Esophagus squamous epithelium (tissue), 5 donors: ENCODE measurements around the gene ELMO1. TPM values are rescaled to one million over a fixed set of nuclear protein-coding genes. Genes with fewer than 3 reads are reported as not detected.
"Not testable (repeated sequence)": the region's sequence is repeated elsewhere in the genome, so short reads cannot be mapped to it uniquely, and the experiment has no call there.

Experiments
- DNase-seq: peaks from one replicate; lab custom pipeline; 2025; lab: John Stamatoyannopoulos, UW
- H3K27ac ChIP-seq, 4 donors: fragments of 200-600 bp; sonication (generic); one replicate each; pipeline ENCODE4 v1.5.1; 2016 to 2019; ENCODE audit warnings: mild to moderate bottlenecking in 1 of 4
- H3K27me3 ChIP-seq, 4 donors: fragments of 200-600 bp; sonication (generic); 1 replicate in 3 of 4; 2 replicates in 1 of 4; pipeline versions ENCODE4 v1.5.1 to v1.6.0; 2017 to 2021; ENCODE audit warnings: antibody characterized with exemption in 1 of 4
- H3K36me3 ChIP-seq, 3 donors: fragments of 200-600 bp; sonication (generic); one replicate each; pipeline ENCODE4 v1.5.1; 2016 to 2019
- H3K4me1 ChIP-seq, 3 donors: fragments of 200-600 bp; sonication (generic); one replicate each; pipeline ENCODE4 v1.5.1; 2017 to 2019
- H3K4me3 ChIP-seq, 4 donors: fragments of 200-600 bp; sonication (generic); 1 replicate in 3 of 4; 2 replicates in 1 of 4; pipeline ENCODE4 v1.5.1; 2016 to 2019; ENCODE audit warnings: mild to moderate bottlenecking in 2 of 4, moderate library complexity in 1 of 4
- H3K9me3 ChIP-seq, 3 donors: fragments of 200-600 bp; sonication (generic); one replicate each; pipeline ENCODE4 v1.5.1; 2016 to 2019
- POLR2A ChIP-seq, 4 donors: fragments of 450-650 bp; IDR thresholded peaks; one replicate each; pipeline ENCODE4 v1.6.1; 2017; ENCODE audit warnings: antibody characterized with exemption in 4 of 4, mild to moderate bottlenecking in 4 of 4, moderate library complexity in 3 of 4
- WGBS, 2 donors: methylation state at CpG; one replicate each; pipeline ENCODE4 v1.1.5; 2018; 5-methylcytosine and 5-hydroxymethylcytosine counted together
- intact Hi-C: fragments of 100-400 bp; cut with DNase I; formaldehyde crosslinking; loops from one replicate; pipeline ENCODE4 v1.15.0; 2022
- total RNA-seq, 4 donors: library from RNA; depleted of rRNA; stranded (reverse); fragments of >200 nt; gene quantifications; one replicate each; pipeline ENCODE4 v1.1.0, GENCODE V29; 2016
- TF ChIP-seq, protein P1 (sequence below), 6 experiments: fragments of 450-650 bp in 4 of 6; fragments of 200-600 bp in 2 of 6; sonication (generic) in 2 of 6; IDR thresholded peaks; one replicate each; pipeline ENCODE4 v1.5.1; 2016 to 2019; ENCODE audit warnings: antibody characterized with exemption in 6 of 6, mild to moderate bottlenecking in 4 of 6, moderate library complexity in 4 of 6
- donor health status: DM: yes; HTN: yes; CAD: no.

ELMO1 gene
- total RNA-seq, 4 donors from 2014 or later: 0.68 to 36.6 (median 11.8) TPM

- Histone ChIP-seq H3K9me3 (no peaks in the 10 kb centered on the region), H3K36me3 (no peaks in the 10 kb centered on the region), H3K4me1 (peaks cover 0 to 16% (median 12%) of the 10 kb centered on the region in 3 donors), H3K4me3 (no peak overlapping the region), H3K27ac (no peak overlapping the region), H3K27me3 (no peaks in the 10 kb centered on the region)
- no peak for TF ChIP-seq POLR2A (IDR thresholded peaks at IDR 0.05)
- TF ChIP-seq, protein P1, sequence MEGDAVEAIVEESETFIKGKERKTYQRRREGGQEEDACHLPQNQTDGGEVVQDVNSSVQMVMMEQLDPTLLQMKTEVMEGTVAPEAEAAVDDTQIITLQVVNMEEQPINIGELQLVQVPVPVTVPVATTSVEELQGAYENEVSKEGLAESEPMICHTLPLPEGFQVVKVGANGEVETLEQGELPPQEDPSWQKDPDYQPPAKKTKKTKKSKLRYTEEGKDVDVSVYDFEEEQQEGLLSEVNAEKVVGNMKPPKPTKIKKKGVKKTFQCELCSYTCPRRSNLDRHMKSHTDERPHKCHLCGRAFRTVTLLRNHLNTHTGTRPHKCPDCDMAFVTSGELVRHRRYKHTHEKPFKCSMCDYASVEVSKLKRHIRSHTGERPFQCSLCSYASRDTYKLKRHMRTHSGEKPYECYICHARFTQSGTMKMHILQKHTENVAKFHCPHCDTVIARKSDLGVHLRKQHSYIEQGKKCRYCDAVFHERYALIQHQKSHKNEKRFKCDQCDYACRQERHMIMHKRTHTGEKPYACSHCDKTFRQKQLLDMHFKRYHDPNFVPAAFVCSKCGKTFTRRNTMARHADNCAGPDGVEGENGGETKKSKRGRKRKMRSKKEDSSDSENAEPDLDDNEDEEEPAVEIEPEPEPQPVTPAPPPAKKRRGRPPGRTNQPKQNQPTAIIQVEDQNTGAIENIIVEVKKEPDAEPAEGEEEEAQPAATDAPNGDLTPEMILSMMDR (IDR thresholded peaks at IDR 0.05): no peak
- intact Hi-C loops: no loop called here
- 70 to 72% methylated on average over 9 of the region's 9 CpGs for WGBS, 2 donors
- no peak for DNase-seq
Measured at GRCh38 chr7:36984041-36984521, 464.6 kb downstream of the ELMO1 start.

GRCh38 chr7:36982766-36983165, 465.9 kb downstream of the ELMO1 start:
- intact Hi-C loops: no loop called here
- peaks cover 0 to 16% (median 12%) of the 10 kb centered on the region in 3 donors for H3K4me1 ChIP-seq
- no peaks in the 10 kb centered on the region for H3K9me3 ChIP-seq
- no peak overlapping the region for H3K4me3 ChIP-seq
- H3K27me3 ChIP-seq: no peaks in the 10 kb centered on the region
- TF ChIP-seq, protein P1 (IDR thresholded peaks at IDR 0.05): no peak
- TF ChIP-seq POLR2A (IDR thresholded peaks at IDR 0.05): no peak
- WGBS, 2 donors: 76 to 100% methylated on average over 2 to 3 of the region's 3 CpGs
- H3K27ac ChIP-seq: no peak overlapping the region
- no peak for DNase-seq
- H3K36me3 ChIP-seq: no peaks in the 10 kb centered on the region

DNA sequence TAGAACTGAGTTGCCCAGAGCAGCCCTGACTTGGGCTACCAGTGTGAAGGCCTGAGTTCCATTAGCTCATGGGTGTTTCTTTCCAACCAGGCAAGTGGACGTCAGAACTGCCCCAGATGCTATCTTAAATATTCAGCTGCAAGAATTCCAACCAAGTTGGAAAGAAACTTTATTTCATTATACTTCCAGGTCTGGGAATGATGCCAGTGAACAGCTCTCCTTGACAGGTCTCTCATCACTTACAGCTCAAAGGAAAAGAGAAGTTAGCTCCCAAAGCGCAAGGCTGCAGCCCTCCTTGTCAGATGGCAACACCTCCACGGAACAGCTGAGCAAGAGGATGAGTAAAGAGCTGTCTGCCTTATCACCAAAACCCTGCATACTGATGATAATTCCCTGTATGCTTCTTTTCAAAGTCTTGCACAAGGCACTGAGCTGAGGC, 468.8 kb downstream of the ELMO1 start:
- Histone ChIP-seq H3K36me3 (no peaks in the 10 kb centered on the region), H3K27me3 (no peaks in the 10 kb centered on the region), H3K4me1 (peaks cover 0 to 3% (median 2%) of the 10 kb centered on the region in 3 donors), H3K4me3 (no peak overlapping the region), H3K27ac (no peak overlapping the region), H3K9me3 (no peaks in the 10 kb centered on the region)
- TF ChIP-seq, protein P1 (IDR thresholded peaks at IDR 0.05): no peak
- no peak for TF ChIP-seq POLR2A (IDR thresholded peaks at IDR 0.05)
- intact Hi-C loops: no loop called here
- WGBS, 2 donors: 37 to 57% methylated on average over 3 of the region's 3 CpGs
- DNase-seq: no peak

DNA sequence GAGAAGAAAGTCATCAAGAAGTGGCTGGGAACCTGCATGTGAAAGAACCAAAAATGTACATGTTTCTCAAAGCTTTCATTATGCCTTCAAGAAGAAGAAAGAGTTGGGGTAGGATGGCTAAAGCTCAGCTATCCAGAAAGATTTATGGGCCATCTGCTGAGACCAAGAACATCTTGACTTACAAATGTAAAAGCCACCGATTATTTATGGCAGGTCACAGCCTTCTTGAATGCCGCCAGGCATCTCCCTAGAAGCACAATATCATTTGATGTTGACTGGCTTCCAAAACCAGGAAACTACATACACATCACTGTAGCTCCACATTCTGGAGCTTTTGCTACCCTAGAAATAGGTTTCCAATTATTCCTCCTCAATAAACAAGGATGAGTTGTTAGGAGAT, 470.2 kb downstream of the ELMO1 start:
- Histone ChIP-seq H3K27me3 (no peaks in the 10 kb centered on the region), H3K36me3 (no peaks in the 10 kb centered on the region), H3K9me3 (no peaks in the 10 kb centered on the region), H3K4me1 (no peaks in the 10 kb centered on the region), H3K27ac (no peak overlapping the region), H3K4me3 (no peak overlapping the region)
- intact Hi-C loops: no loop called here
- TF ChIP-seq POLR2A (IDR thresholded peaks at IDR 0.05): no peak
- TF ChIP-seq, protein P1 (IDR thresholded peaks at IDR 0.05): no peak
- WGBS, 2 donors: 71 to 73% methylated on average over 2 of the region's 2 CpGs
- no peak for DNase-seq

- Histone ChIP-seq H3K27me3 (no peaks in the 10 kb centered on the region), H3K4me3 (no peak overlapping the region), H3K9me3 (no peaks in the 10 kb centered on the region), H3K27ac (no peak overlapping the region), H3K36me3 (no peaks in the 10 kb centered on the region), H3K4me1 (no peaks in the 10 kb centered on the region)
- DNase-seq: no peak
- intact Hi-C loops: no loop called here
- no peak for TF ChIP-seq POLR2A (IDR thresholded peaks at IDR 0.05)
- TF ChIP-seq, protein P1 (IDR thresholded peaks at IDR 0.05): no peak
Measured at GRCh38 chr7:36977878-36978277, 470.8 kb downstream of the ELMO1 start.

DNA sequence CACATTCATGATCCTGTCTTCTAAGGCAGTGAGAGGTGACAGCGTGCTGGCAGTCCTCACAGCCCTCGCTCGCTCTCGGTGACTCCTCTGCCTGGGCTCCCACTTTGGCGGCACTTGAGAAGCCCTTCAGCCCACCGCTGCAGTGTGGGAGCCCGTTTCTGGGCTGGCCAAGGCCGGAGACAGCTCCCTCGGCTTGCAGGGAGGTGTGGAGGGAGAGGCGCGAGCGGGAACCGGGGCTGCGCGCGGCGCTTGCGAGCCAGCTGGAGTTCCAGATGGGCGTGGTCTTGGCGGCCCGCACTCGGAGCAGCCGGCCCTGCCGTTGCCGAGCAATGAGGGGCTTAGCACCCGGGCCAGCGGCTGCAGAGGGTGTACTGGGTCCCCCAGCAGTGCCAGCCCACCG, 475.1 kb downstream of the ELMO1 start:
- H3K27me3 ChIP-seq, H3K4me3 ChIP-seq, intact Hi-C loops, H3K9me3 ChIP-seq, H3K27ac ChIP-seq, DNase-seq, H3K36me3 ChIP-seq: not testable (repeated sequence)
- WGBS, 2 donors: 100% methylated on average over 1 of the region's 28 CpGs; no CpG with 5 or more reads in 1 of the 2 donors
- H3K4me1 ChIP-seq: peaks cover 0 to 20% (median 0%) of the 10 kb centered on the region in 3 donors
